Measurements from ENCODE around the gene CYP46A1. TPM values are rescaled to one million over a fixed set of nuclear protein-coding genes. Genes with fewer than 3 reads are reported as not detected.

The CYP46A1 gene
- total RNA-seq, 1 donor from 2014 or later: 2.9 TPM

GRCh38 chr14:99773521-99774497, 89.7 kb downstream of the CYP46A1 start:
- Mint-ChIP-seq H3K36me3 (ENCODE audit: insufficient read depth) (no peaks in the 10 kb centered on the region), H3K27ac (no peak overlapping the region), H3K9me3 (ENCODE audit: low read depth) (peaks cover 5% of the 10 kb centered on the region), H3K4me3 (ENCODE audit: low read depth) (no peak overlapping the region), H3K4me1 (ENCODE audit: low read depth) (no peaks in the 10 kb centered on the region), H3K27me3 (peaks cover 61% of the 10 kb centered on the region)
- TF ChIP-seq CTCF (IDR thresholded peaks at IDR 0.05; ENCODE audit: unreplicated experiment): no peak
- no peak for DNase-seq (ENCODE audit: low spot score, unreplicated experiment)

GRCh38 chr14:99774556-99775307, 90.6 kb downstream of the CYP46A1 start:
- DNase-seq (ENCODE audit: low spot score, unreplicated experiment): no peak
- TF ChIP-seq CTCF (IDR thresholded peaks at IDR 0.05; ENCODE audit: unreplicated experiment): no peak
- no peak overlapping the region for H3K4me3 Mint-ChIP-seq (ENCODE audit: low read depth)
- no peak overlapping the region for H3K27ac Mint-ChIP-seq
- H3K9me3 Mint-ChIP-seq (ENCODE audit: low read depth): peaks cover 8% of the 10 kb centered on the region
- H3K27me3 Mint-ChIP-seq: peaks cover 67% of the 10 kb centered on the region
- H3K4me1 Mint-ChIP-seq (ENCODE audit: low read depth): no peaks in the 10 kb centered on the region
- H3K36me3 Mint-ChIP-seq (ENCODE audit: insufficient read depth): no peaks in the 10 kb centered on the region

GRCh38 chr14:99775351-99775750, 91.3 kb downstream of the CYP46A1 start:
- no peak for TF ChIP-seq CTCF (IDR thresholded peaks at IDR 0.05; ENCODE audit: unreplicated experiment)
- DNase-seq (ENCODE audit: low spot score, unreplicated experiment): no peak
- Mint-ChIP-seq H3K27ac (no peak overlapping the region), H3K36me3 (ENCODE audit: insufficient read depth) (no peaks in the 10 kb centered on the region), H3K27me3 (peaks cover 66% of the 10 kb centered on the region), H3K4me3 (ENCODE audit: low read depth) (no peak overlapping the region), H3K4me1 (ENCODE audit: low read depth) (no peaks in the 10 kb centered on the region), H3K9me3 (ENCODE audit: low read depth) (peaks cover 8% of the 10 kb centered on the region)

Other genes starting within 250 kb of the CYP46A1 start
- 46.0 and 51.7 TPM in 2 replicates for gene SETD3, start 203.4 kb upstream of the CYP46A1 start, total RNA-seq
- gene CCNK, start 202.9 kb upstream of the CYP46A1 start, total RNA-seq: 64.1 and 64.8 TPM in 2 replicates
- gene CCDC85C, start 80.1 kb upstream of the CYP46A1 start, total RNA-seq: 43.6 and 44.9 TPM in 2 replicates
- 0.65 and 0.73 TPM in 2 replicates for gene HHIPL1, start 39.2 kb upstream of the CYP46A1 start, total RNA-seq
- 34.9 and 42.6 TPM in 2 replicates for gene EML1, start 109.1 kb downstream of the CYP46A1 start, total RNA-seq